Keratinocyte (primary cell): ENCODE data around the gene LSG1. TPM values are rescaled to one million over a fixed set of nuclear protein-coding genes. Genes with fewer than 3 reads are reported as not detected.

Experiments
- DNase-seq: peaks from one replicate; pipeline ENCODE4 v3.0.0-alpha.2; 2011; ENCODE audit warnings: low read depth, missing footprints, low spot score
- FAIRE-seq: peaks from 2 replicates; lab custom pipeline; 2011; peaks lifted over from hg19 to GRCh38; lab: Jason Lieb, UNC
- H2AFZ ChIP-seq: 2 replicates; pipeline ENCODE4 v1.6.0; 2012; ENCODE audit warnings: low read length, control low read depth, inconsistent platforms; ENCODE audit not compliant: control insufficient read depth
- H3K27ac ChIP-seq: 2 replicates; pipeline ENCODE4 v1.5.1; 2011; ENCODE audit warnings: low read length; ENCODE audit not compliant: control insufficient read depth, insufficient read depth
- H3K27me3 ChIP-seq: 3 replicates; pipeline ENCODE4 v1.6.0; 2011; ENCODE audit warnings: low read length; ENCODE audit not compliant: control insufficient read depth, insufficient read depth; ENCODE audit errors: extremely low read depth
- H3K36me3 ChIP-seq, 2 experiments: 2 replicates in 1 of 2; 3 replicates in 1 of 2; pipeline ENCODE4 v1.5.1; 2011; ENCODE audit warnings: low read length in 2 of 2, mild to moderate bottlenecking in 1 of 2; ENCODE audit not compliant: control insufficient read depth in 2 of 2, insufficient read depth in 2 of 2; ENCODE audit errors: extremely low read depth in 1 of 2
- H3K4me1 ChIP-seq: 3 replicates; pipeline ENCODE4 v1.5.1; 2011; ENCODE audit warnings: low read length; ENCODE audit not compliant: control insufficient read depth, insufficient read depth; ENCODE audit errors: extremely low read depth
- H3K4me2 ChIP-seq: 3 replicates; pipeline ENCODE4 v1.6.0; 2011; ENCODE audit warnings: low read depth, low read length; ENCODE audit not compliant: control insufficient read depth, insufficient read depth; ENCODE audit errors: extremely low read depth
- H3K4me3 ChIP-seq, 3 experiments: fragments of 200-600 bp in 1 of 3; sonication (generic) in 1 of 3; 2 replicates in 2 of 3; 3 replicates in 1 of 3; pipeline ENCODE4 v1.5.1; 2011 to 2016; ENCODE audit warnings: low read length in 3 of 3, mild to moderate bottlenecking in 3 of 3, control low read depth in 2 of 3, inconsistent platforms in 1 of 3, low read depth in 1 of 3, mixed read lengths in 1 of 3, mixed run types in 1 of 3, moderate library complexity in 1 of 3; ENCODE audit not compliant: control insufficient read depth in 2 of 3, insufficient read depth in 2 of 3; ENCODE audit errors: extremely low read depth in 1 of 3
- H3K79me2 ChIP-seq: 2 replicates; pipeline ENCODE4 v1.6.0; 2012; ENCODE audit warnings: low read length; ENCODE audit not compliant: control insufficient read depth, insufficient read depth
- H3K9ac ChIP-seq: 3 replicates; pipeline ENCODE4 v1.6.0; 2011; ENCODE audit warnings: low read length; ENCODE audit not compliant: control insufficient read depth, insufficient read depth; ENCODE audit errors: extremely low read depth
- H3K9me1 ChIP-seq: 3 replicates; pipeline ENCODE4 v1.6.0; 2011; ENCODE audit warnings: low read length; ENCODE audit not compliant: control insufficient read depth, insufficient read depth; ENCODE audit errors: extremely low read depth
- H3K9me3 ChIP-seq: 2 replicates; pipeline ENCODE4 v1.5.1; 2012; ENCODE audit warnings: low read depth, low read length; ENCODE audit not compliant: control insufficient read depth
- H4K20me1 ChIP-seq: 3 replicates; pipeline ENCODE4 v1.6.0; 2011; ENCODE audit warnings: low read length; ENCODE audit not compliant: control insufficient read depth, insufficient read depth; ENCODE audit errors: extremely low read depth
- CTCF ChIP-seq, 3 experiments: IDR thresholded peaks in 1 of 3; conservative IDR thresholded peaks in 1 of 3; optimal IDR thresholded peaks in 1 of 3; 2 replicates in 2 of 3; 3 replicates in 1 of 3; pipeline versions ENCODE3 to v1.5.1; 2011; ENCODE audit warnings: low read length in 3 of 3, mild to moderate bottlenecking in 3 of 3, moderate library complexity in 2 of 3, control low read depth in 1 of 3, inconsistent platforms in 1 of 3; ENCODE audit not compliant: insufficient read depth in 2 of 3; ENCODE audit errors: extremely low read depth in 1 of 3
- EZH2 ChIP-seq: IDR thresholded peaks from one replicate; pipeline ENCODE4 v1.6.1; 2012; ENCODE audit warnings: inconsistent platforms, mild to moderate bottlenecking, low read length, moderate library complexity
- dilution Hi-C: fragments of 300-500 bp; cut with MboI; formaldehyde crosslinking; loops from one replicate; pipeline ENCODE4 v1.7.0; 2020; ENCODE audit warnings: low sequenced_read_pairs; ENCODE audit not compliant: extremely low pct_ligation_motif_present
- polyA plus RNA-seq, 5 experiments: library from polyadenylated mRNA; depleted of rRNA in 3 of 5; stranded (reverse) in 3 of 5; stranded (forward) in 1 of 5; unstranded in 1 of 5; fragments of >200 nt; gene quantifications; 1 replicate in 1 of 5; 2 replicates in 3 of 5; 3 replicates in 1 of 5; pipeline versions ENCODE4 v1.2.1 to v1.2.3, GENCODE V29; 2011 to 2012; ENCODE audit warnings: missing spikeins in 2 of 5, low read depth in 1 of 5, low replicate concordance in 1 of 5

The LSG1 gene
- polyA plus RNA-seq, 1 donor (not counting 4 experiments of a cell fraction or from before 2014, with no cell fraction given): 40.7 TPM

DNA sequence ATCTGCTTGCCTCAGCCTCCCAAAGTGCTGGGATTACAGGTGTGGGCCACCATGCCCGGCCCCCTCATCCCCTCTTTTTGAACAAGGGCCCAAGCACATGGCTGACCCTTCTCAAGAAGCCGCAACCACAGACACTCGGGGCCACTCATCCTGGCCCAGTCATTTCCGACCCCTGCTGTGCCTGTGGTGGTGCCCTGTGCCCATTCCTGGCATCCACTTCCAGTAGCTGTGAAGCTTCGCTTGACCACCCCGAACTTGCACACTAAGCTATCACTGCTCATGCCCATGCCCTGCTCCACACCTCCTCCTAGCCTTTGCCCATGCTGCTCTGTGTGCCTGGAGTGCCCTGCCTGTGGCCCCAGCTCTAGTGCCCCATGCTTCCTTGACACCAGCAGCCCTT, 47.0 kb downstream of the LSG1 start:
- Histone ChIP-seq H4K20me1 (no peaks in the 10 kb centered on the region), H3K36me3 (peaks cover 2 to 25% of the 10 kb centered on the region in 2 experiments), H3K79me2 (no peaks in the 10 kb centered on the region), H3K27me3 (no peaks in the 10 kb centered on the region), H3K4me1 (no peaks in the 10 kb centered on the region), H3K4me3 (no peak overlapping the region), H3K27ac (no peak overlapping the region), H3K9ac (no peak overlapping the region), H3K9me1 (no peaks in the 10 kb centered on the region), H3K9me3 (no peaks in the 10 kb centered on the region), H2AFZ (no peak overlapping the region), H3K4me2 (no peak overlapping the region)
- dilution Hi-C loops: no loop called here
- TF ChIP-seq EZH2 (no peak), CTCF (optimal IDR thresholded peaks at IDR 0.05 in 1 of 3, IDR thresholded peaks at IDR 0.05 in 1 of 3, conservative IDR thresholded peaks at IDR 0.05 in 1 of 3; ENCODE audit: extremely low read depth in 1 of 3, insufficient read depth in 2 of 3, low read length in 3 of 3) (no peak)
- FAIRE-seq (no peak), DNase-seq (no peak)

GRCh38 chr3:194623449-194624290, 48.3 kb downstream of the LSG1 start:
- H3K36me3 ChIP-seq: peaks cover 2 to 25% of the 10 kb centered on the region in 2 experiments
- DNase-seq: no peak

More at GRCh38 chr3:194623449-194624290, 48.3 kb downstream of the LSG1 start:
- Histone ChIP-seq H4K20me1 (no peaks in the 10 kb centered on the region), H3K4me1 (no peaks in the 10 kb centered on the region), H3K4me3 (no peak overlapping the region), H3K9me1 (no peaks in the 10 kb centered on the region), H3K27me3 (no peaks in the 10 kb centered on the region), H3K79me2 (no peaks in the 10 kb centered on the region), H3K9me3 (no peaks in the 10 kb centered on the region), H2AFZ (no peak overlapping the region), H3K9ac (no peak overlapping the region), H3K4me2 (no peak overlapping the region), H3K27ac (no peak overlapping the region)
- no peak for FAIRE-seq
- TF ChIP-seq CTCF (optimal IDR thresholded peaks at IDR 0.05 in 1 of 3, IDR thresholded peaks at IDR 0.05 in 1 of 3, conservative IDR thresholded peaks at IDR 0.05 in 1 of 3; ENCODE audit: extremely low read depth in 1 of 3, insufficient read depth in 2 of 3, low read length in 3 of 3) (no peak), EZH2 (no peak)
- dilution Hi-C loops: no loop called here
